PC-3 (cell line): ENCODE data around the gene SLC6A9. TPM values are rescaled to one million over a fixed set of nuclear protein-coding genes. Genes with fewer than 3 reads are reported as not detected.

Experiments used
- ATAC-seq: fragments of 200-7000 bp; cut with Tn5 transposase; 2 replicates; pipeline ENCODE4 v1.9.1; 2020; ENCODE audit warnings: mild to moderate bottlenecking, moderate library complexity
- BruUV-seq: library from RNA; stranded (reverse); fragments of 400-500 nt; replicated peaks from 2 replicates; lab custom pipeline; 2021; lab: Mats Ljungman, UMichigan
- CTCF ChIA-PET: fragments of 300-600 bp; sonication (Branson Sonifier 250); formaldehyde crosslinking; loops from one replicate; lab custom pipeline; 2022; ENCODE audit warnings: antibody characterized with exemption; lab: Charles Lee
- POLR2A ChIA-PET: fragments of 300-600 bp; sonication (Branson Sonifier 250); formaldehyde crosslinking; loops from one replicate; lab custom pipeline; 2022; ENCODE audit warnings: antibody characterized with exemption; ENCODE audit not compliant: unreplicated experiment; lab: Charles Lee
- DNase-seq: peaks from one replicate; pipeline ENCODE4 v3.0.0-alpha.2; 2015
- H2AFZ ChIP-seq: fragments of 300-600 bp; sonication (generic); 2 replicates; pipeline ENCODE4 v1.6.0; 2016; ENCODE audit warnings: antibody characterized with exemption, low read length
- H3F3A ChIP-seq: fragments of 300-600 bp; sonication (generic); one replicate; pipeline ENCODE4 v1.6.0; 2017; ENCODE audit warnings: antibody characterized with exemption, low read length, control low read depth, mild to moderate bottlenecking; ENCODE audit not compliant: unreplicated experiment
- H3K27ac ChIP-seq: fragments of 300-600 bp; sonication (generic); 2 replicates; pipeline ENCODE4 v1.5.1; 2016; ENCODE audit warnings: mild to moderate bottlenecking, low read length
- H3K27me3 ChIP-seq: fragments of 300-600 bp; sonication (generic); 2 replicates; pipeline ENCODE4 v1.6.1; 2016; ENCODE audit warnings: low read length, mixed read lengths
- H3K36me3 ChIP-seq: fragments of 300-600 bp; sonication (generic); 2 replicates; pipeline ENCODE4 v1.6.1; 2016; ENCODE audit warnings: low read depth, mixed run types, low read length, mixed read lengths
- H3K4me1 ChIP-seq: fragments of 300-600 bp; sonication (generic); 2 replicates; pipeline ENCODE4 v1.5.1; 2016; ENCODE audit warnings: low read length; ENCODE audit not compliant: insufficient read depth
- H3K4me2 ChIP-seq: fragments of 300-600 bp; sonication (generic); 2 replicates; pipeline ENCODE4 v1.6.0; 2016; ENCODE audit warnings: low read length
- H3K4me3 ChIP-seq: fragments of 300-600 bp; sonication (generic); 2 replicates; pipeline ENCODE4 v1.5.1; 2016; ENCODE audit warnings: mild to moderate bottlenecking, low read length, mixed read lengths
- H3K79me2 ChIP-seq: fragments of 300-600 bp; sonication (generic); 2 replicates; pipeline ENCODE4 v1.6.1; 2017; ENCODE audit warnings: low read length, mixed read lengths
- H3K9ac ChIP-seq: fragments of 300-600 bp; sonication (generic); 2 replicates; pipeline ENCODE4 v1.6.0; 2016; ENCODE audit warnings: mild to moderate bottlenecking, low read length
- H3K9me2 ChIP-seq: fragments of 300-600 bp; sonication (generic); replicated peaks from 2 replicates; pipeline ENCODE4 v1.6.1; 2016; ENCODE audit warnings: mixed run types, low read length, mixed read lengths
- H3K9me3 ChIP-seq: fragments of 300-600 bp; sonication (generic); 2 replicates; pipeline ENCODE4 v1.6.1; 2016; ENCODE audit warnings: low read length, mixed read lengths
- H4K20me1 ChIP-seq: fragments of 300-600 bp; sonication (generic); 2 replicates; pipeline ENCODE4 v1.6.1; 2016; ENCODE audit warnings: low read length, mixed read lengths
- CTCF ChIP-seq: fragments of 300-600 bp; sonication (generic); conservative IDR thresholded peaks from 2 replicates; pipeline ENCODE4 v1.5.1; 2017; ENCODE audit warnings: antibody characterized with exemption, low read depth, mild to moderate bottlenecking, low read length
- EZH2 ChIP-seq: fragments of 300-600 bp; sonication (generic); IDR thresholded peaks from one replicate; pipeline ENCODE4 v1.6.1; 2017; ENCODE audit warnings: antibody characterized with exemption, mild to moderate bottlenecking, low read length; ENCODE audit not compliant: unreplicated experiment
- EZH2phosphoT487 ChIP-seq: fragments of 300-600 bp; sonication (generic); IDR thresholded peaks from 2 replicates; pipeline ENCODE4 v1.6.1; 2018; ENCODE audit warnings: mild to moderate bottlenecking, antibody characterized with exemption, low read length, borderline replicate concordance
- intact Hi-C: fragments of 100-400 bp; cut with micrococcal nuclease; formaldehyde crosslinking; loops from 2 replicates; pipeline ENCODE4 v1.9.0; 2023
- total RNA-seq: library from RNA; depleted of rRNA; stranded (reverse); fragments of >200 nt; gene quantifications from 2 replicates; pipeline ENCODE4 v1.2.3, GENCODE V29; 2014

The SLC6A9 gene
- total RNA-seq, 1 experiment from 2014 or later: 11.2 TPM

GRCh38 chr1:44015206-44015605, 16.1 kb downstream of the SLC6A9 start:
- intact Hi-C loops: no loop called here
- Histone ChIP-seq H4K20me1 (no peaks in the 10 kb centered on the region), H3K4me2 (no peak overlapping the region), H3K27ac (no peak overlapping the region), H3K9me3 (no peaks in the 10 kb centered on the region), H3F3A (no peaks in the 10 kb centered on the region), H3K27me3 (no peaks in the 10 kb centered on the region), H2AFZ (no peak overlapping the region), H3K4me1 (peaks cover 9% of the 10 kb centered on the region), H3K4me3 (no peak overlapping the region), H3K9ac (no peak overlapping the region), H3K9me2 (no peaks in the 10 kb centered on the region), H3K79me2 (no peaks in the 10 kb centered on the region), H3K36me3 (no peaks in the 10 kb centered on the region)
- DNase-seq (no peak), ATAC-seq (no peak; the same call in 1 of the 2 replicates)
- TF ChIP-seq EZH2phosphoT487 (no peak), CTCF (no peak), EZH2 (no peak)
- ChIA-PET POLR2A (no interaction called here), CTCF (no interaction called here)
- no TSS peak for BruUV-seq

GRCh38 chr1:44014365-44015104, 16.7 kb downstream of the SLC6A9 start:
- H3K27ac ChIP-seq: no peak overlapping the region
- no peak overlapping the region for H3K9ac ChIP-seq
- H3K9me2 ChIP-seq: no peaks in the 10 kb centered on the region
- H3K4me3 ChIP-seq: no peak overlapping the region
- no peaks in the 10 kb centered on the region for H3F3A ChIP-seq
- no peaks in the 10 kb centered on the region for H3K79me2 ChIP-seq
- no peak overlapping the region for H2AFZ ChIP-seq
- intact Hi-C loops: no loop called here
- POLR2A ChIA-PET: no interaction called here
- ATAC-seq (no peak), DNase-seq (no peak)
- no peaks in the 10 kb centered on the region for H3K36me3 ChIP-seq
- no peaks in the 10 kb centered on the region for H3K9me3 ChIP-seq
- H3K27me3 ChIP-seq: no peaks in the 10 kb centered on the region
- CTCF ChIA-PET: no interaction called here
- TF ChIP-seq CTCF: no peak
- no peak for TF ChIP-seq EZH2phosphoT487
- no peak for TF ChIP-seq EZH2
- no peak overlapping the region for H3K4me2 ChIP-seq
- H3K4me1 ChIP-seq: peaks cover 9% of the 10 kb centered on the region
- no TSS peak for BruUV-seq
- no peaks in the 10 kb centered on the region for H4K20me1 ChIP-seq

- Histone ChIP-seq H3K79me2 (no peaks in the 10 kb centered on the region), H3K27me3 (no peaks in the 10 kb centered on the region), H3K27ac (no peak overlapping the region), H2AFZ (no peak overlapping the region), H4K20me1 (no peaks in the 10 kb centered on the region), H3F3A (no peaks in the 10 kb centered on the region), H3K9me2 (no peaks in the 10 kb centered on the region), H3K9me3 (no peaks in the 10 kb centered on the region), H3K4me1 (peaks cover 9% of the 10 kb centered on the region), H3K9ac (no peak overlapping the region), H3K36me3 (no peaks in the 10 kb centered on the region), H3K4me3 (no peak overlapping the region), H3K4me2 (no peak overlapping the region)
- DNase-seq (no peak), ATAC-seq (no peak)
- CTCF ChIA-PET: no interaction called here
- intact Hi-C loops: no loop called here
- no peak for TF ChIP-seq EZH2
- no peak for TF ChIP-seq CTCF
- TF ChIP-seq EZH2phosphoT487: no peak
- no TSS peak for BruUV-seq
- POLR2A ChIA-PET: no interaction called here
These were observed 17.3 kb downstream of the SLC6A9 start for GRCh38 chr1:44013949-44014348.
